ES-I3 (cell line): ENCODE data around the gene AP3S2.

ENCODE experiments used
- H3K36me3 ChIP-seq: 2 replicates; pipeline ENCODE4 v1.6.1; 2013; ENCODE audit warnings: mild to moderate bottlenecking, low read length, control low read depth, moderate library complexity; ENCODE audit not compliant: insufficient read depth
- H3K4me1 ChIP-seq: 2 replicates; pipeline ENCODE4 v1.6.1; 2013; ENCODE audit warnings: mild to moderate bottlenecking, control low read depth, low read length; ENCODE audit not compliant: insufficient read depth
- H3K9ac ChIP-seq: 2 replicates; pipeline ENCODE4 v1.6.1; 2013; ENCODE audit warnings: low read depth, mild to moderate bottlenecking, low read length, moderate library complexity
- H3K9me3 ChIP-seq: 2 replicates; pipeline ENCODE4 v1.6.1; 2013; ENCODE audit warnings: mild to moderate bottlenecking, low read length, moderate library complexity; ENCODE audit not compliant: control insufficient read depth, insufficient read depth

AP3S2 gene

DNA sequence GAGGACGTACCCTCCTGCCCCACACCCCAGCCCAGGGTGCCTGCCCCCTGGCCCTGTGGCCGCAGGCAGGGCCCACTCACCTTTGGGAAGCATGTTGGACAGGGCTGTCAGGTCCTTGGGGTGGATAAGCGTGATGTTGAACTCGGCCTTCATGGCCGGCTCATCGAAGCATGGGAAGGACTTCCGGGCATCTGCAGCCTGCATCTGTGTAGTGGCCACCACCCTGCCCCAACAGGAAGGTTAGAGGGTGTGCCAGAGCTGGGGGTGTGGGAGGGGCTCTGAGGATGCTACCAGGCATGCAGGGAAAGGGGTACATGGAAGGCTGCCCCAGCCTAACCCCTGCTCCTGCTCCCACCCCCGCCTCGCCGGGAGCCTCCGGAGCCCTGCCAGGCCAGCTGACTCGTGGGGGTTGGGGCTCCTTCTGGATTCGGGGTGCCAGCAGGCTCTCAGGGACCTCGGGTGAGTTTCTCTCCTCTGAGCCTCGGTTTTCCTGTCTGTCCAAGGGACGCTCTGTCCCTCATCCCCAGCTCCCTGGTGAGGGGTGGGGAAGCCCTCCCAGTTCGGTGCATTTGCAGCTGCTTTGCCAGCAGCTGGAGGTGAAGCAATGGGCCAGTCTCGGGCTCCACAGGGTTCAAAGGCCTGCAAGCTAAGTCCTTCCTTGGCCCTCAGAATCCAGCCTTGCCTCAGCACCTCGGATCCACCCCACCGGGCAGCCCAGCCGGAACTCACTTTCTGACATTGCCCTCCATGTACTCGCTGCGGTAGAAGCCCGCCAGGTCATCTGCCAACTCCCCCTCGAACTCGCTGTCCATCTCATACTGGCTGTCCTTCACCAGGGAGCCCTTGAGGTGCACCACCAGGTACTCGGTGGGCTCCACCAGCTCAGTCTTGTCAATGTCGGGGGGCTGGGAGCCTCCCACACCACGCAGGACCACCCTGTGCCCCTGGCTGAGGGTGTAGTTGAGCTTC, 88.3 kb downstream of the AP3S2 start:
- H3K36me3 ChIP-seq, result no peaks in the 10 kb centered on the region
- H3K9ac ChIP-seq, result no peak overlapping the region
- no peaks in the 10 kb centered on the region for H3K9me3 ChIP-seq
- peaks cover 3% of the 10 kb centered on the region; the same call in 1 of the 2 replicates for H3K4me1 ChIP-seq

DNA sequence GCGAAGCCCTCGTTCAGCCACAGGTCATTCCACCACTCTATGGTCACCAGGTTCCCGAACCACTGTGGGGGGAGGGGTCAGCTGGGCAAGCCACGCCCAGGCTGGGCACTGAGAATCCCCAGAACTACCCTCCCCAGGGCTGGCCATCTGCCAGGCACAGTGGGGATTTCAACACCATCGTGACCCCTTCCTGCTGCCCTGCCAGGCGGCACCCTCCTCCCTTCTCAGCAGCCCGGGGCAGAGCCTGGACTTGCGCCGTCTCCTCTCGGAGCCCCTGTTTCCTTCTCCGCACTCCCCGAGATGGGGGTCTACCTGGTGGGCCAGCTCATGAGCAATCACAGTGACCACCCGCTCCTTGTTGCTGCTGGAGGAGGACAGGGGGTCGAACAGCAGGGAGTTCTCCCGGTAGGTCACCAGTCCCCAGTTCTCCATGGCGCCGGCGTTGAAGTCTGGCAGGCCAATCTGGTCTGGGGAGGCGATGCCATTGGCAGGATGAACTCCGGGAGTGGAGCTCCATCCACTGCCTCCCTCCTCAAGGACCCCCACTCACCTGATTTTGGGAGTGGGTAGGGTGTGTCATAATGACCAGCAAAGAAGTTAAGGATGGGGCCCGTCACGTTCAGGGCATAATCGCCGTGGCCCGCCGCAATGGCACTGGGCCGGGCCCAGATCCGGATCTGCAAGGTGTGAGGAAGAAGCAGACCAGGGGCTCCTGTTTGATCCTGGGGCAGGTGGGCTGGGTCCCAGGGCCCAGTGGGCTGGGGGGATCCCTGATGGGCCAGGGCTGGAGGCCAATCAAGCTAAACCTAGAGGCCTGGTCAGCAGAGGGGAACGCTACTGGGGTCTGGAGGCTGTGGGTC, 89.6 kb downstream of the AP3S2 start:
- Histone ChIP-seq H3K4me1 (peaks cover 3% of the 10 kb centered on the region; the same call in 1 of the 2 replicates), H3K9me3 (no peaks in the 10 kb centered on the region), H3K36me3 (no peaks in the 10 kb centered on the region), H3K9ac (no peak overlapping the region)

DNA sequence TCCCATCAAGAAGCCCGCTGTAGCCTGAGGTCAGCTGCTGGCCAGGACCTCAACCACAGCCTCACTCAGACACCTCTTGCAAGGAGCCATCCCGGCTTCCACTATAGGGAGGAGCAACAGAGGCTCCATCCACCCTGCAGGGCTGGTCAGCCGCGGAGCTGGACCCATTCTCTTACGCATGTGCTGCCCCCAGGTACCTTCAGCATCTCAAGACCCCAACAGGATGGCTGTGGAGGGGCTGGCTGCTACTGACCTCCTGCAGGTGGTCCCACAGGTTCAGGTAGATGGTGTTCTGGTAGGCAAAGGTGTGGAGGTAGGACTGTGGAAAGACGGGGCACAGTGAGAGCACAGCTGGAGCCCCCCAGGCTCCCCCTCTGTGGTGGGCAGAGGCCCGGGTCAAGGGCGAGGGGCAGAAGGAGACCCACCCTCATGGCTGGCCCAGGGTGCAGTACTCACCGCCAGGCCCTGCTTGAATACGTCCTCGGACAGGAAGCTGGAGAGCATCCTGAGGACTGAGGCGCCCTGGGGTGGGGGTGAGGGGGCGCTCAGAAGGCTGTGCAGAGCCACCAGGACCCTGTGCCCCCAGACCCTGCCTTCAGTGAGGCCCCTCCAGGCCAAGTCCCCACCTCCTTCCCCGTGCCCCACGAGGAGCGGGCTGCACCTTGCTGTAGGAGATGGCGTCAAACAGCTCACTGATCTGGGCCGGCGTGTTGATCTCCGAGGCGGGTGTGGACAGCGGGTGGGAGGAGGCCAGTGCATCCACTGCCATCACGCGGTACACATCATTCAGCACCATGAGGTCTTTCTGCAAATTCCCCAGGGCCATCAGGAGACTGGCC, 90.6 kb downstream of the AP3S2 start:
- H3K36me3 ChIP-seq, result no peaks in the 10 kb centered on the region
- H3K4me1 ChIP-seq, result peaks cover 3% of the 10 kb centered on the region; the same call in 1 of the 2 replicates
- no peak overlapping the region for H3K9ac ChIP-seq
- no peaks in the 10 kb centered on the region for H3K9me3 ChIP-seq

DNA sequence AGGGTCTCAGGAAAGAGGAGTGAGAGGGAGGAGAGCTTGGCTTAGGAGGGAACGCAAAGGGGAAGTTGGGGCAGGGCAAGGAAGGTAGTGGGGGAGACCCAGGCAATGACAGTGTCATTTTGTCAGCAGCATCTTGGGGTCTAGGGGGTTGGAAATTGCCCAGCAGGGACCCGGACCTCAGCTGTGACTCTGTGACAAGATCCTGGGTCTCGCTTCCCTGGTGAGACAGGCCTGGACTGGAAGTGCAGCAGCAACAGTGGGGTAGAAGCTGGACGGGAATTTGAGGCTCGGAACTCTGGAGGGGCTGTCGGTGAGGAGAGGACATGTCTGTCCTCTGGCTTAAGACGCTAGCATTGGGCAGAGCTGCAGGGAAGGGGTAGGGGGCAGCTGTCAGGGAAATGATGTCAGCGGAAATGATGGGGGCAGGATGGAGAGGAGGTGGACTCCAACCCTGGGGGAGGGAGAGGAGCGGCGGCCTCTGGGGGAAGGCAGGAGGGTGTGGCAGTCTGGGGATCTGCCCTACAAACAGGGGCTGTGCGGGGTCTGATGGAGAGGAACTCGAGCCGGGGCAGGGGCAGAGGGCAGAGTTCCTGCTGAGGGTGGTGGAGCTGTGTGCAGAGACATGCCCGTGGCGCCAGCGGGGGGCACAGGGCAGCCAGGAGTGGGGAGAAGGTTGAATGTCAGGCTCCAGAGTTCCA, 91.4 kb downstream of the AP3S2 start:
- Histone ChIP-seq H3K36me3 (no peaks in the 10 kb centered on the region), H3K9ac (no peak overlapping the region), H3K9me3 (no peaks in the 10 kb centered on the region), H3K4me1 (peaks cover 3% of the 10 kb centered on the region; the same call in 1 of the 2 replicates)

DNA sequence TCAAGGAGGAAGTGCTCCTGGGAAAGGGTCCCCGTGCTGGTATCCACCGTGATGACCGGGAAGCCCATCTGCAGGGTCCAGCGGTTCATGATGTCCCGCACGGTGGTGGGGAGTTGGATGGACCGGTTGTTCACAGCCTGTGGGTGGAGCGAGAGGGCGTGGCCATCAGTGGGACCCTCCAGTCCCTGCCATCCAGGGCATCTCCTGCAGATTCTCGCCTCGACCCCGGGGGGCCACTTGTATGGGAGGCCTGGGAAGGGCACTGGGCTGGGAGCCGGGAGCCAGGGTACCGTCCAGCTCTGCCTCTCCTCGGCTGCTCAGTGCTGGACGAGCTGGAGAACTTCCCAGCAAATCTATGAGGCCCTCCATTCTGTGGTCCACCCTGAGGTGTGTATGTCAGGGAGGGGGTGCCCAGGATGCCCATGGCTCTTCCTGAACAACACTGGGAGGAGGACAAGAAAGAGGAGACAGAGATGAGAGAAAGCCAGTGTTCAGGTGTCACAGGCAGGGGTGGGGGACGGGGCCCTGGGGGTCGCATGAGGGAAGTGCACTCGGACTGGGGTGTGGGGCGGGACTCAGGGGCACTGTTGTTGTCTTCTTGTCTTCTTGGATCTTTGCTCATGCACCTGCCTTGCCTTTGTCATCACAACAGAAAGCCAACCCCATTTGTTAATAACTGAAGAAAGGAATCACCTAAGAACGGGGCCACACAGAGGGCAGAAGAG, 92.2 kb downstream of the AP3S2 start:
- Histone ChIP-seq H3K4me1 (peaks cover 3% of the 10 kb centered on the region; the same call in 1 of the 2 replicates), H3K9me3 (no peaks in the 10 kb centered on the region), H3K9ac (no peak overlapping the region), H3K36me3 (no peaks in the 10 kb centered on the region)

DNA sequence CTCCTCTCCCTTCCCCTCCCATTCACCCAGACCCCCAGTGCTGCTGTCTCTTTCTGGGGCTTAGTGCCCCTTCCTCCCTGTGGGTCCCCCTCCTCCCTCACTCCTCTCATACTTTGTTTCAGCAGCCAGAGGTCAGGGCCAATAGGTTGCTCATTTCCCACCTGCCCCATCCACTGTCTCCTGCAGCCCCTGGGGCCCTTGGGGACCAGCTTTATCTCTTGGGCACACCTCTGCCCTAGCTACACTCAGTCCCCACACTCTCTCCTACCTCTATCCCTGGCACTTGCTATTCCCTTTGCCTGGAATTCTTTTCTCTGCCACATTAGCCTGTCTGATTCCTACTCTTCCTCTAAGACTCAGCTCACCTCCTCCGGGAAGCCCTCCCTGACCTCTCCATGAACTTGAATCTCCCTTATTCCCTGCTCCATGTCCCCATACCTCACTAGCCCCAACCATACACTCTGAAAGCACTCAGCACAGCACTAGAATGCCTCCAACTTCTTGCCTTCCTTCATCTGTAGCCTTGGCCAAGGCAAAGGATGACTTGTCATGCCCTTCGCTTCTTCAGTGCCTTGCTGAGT, 93.8 kb downstream of the AP3S2 start:
- Histone ChIP-seq H3K9me3 (no peaks in the 10 kb centered on the region), H3K4me1 (peaks cover 3% of the 10 kb centered on the region; the same call in 1 of the 2 replicates), H3K36me3 (no peaks in the 10 kb centered on the region), H3K9ac (no peak overlapping the region)

DNA sequence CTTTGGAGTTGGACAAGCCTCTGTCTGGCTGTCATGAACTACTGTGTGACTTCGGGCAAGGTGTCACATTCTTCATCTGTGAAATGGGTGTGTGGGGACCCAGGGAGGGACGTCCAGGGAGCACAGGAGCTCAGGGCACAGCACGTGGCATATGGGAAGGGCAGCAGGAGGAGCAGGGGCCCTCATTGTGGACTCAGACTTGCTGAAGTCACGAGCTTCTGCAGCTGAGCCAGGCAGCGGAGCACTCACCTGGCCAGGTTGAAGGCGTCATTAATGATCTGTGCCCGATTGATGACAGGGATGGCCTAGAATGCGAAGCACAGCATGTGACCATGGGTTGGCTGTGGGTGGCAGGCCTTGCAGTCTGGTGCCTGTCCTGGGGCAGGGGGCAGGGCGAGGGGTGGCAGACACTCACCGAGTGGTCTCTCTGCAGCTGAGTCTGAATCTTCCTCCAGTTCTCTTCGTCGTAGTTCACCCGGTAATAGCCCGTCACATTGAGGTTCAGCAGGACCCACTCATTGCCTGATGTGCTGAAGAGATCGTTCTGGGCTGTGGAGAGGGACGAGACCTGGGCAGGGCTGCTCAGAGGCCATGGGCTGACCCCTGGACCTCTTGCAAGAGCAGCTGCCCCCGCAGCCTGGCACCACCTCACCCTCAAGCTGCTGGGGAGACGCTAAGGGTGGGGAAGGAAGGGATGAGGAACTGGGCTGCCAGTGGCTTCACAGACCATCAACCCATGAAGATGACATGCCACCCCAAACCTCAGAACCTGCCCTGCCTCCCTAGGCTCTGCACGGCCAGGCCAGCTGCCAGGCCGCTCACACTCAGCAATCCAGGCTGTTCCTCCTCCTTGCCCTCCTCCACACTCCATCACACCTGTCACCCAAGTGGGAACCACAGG, 94.5 kb downstream of the AP3S2 start:
- peaks cover 3% of the 10 kb centered on the region; the same call in 1 of the 2 replicates for H3K4me1 ChIP-seq
- H3K9me3 ChIP-seq, result no peaks in the 10 kb centered on the region
- H3K9ac ChIP-seq, result no peak overlapping the region
- H3K36me3 ChIP-seq, result no peaks in the 10 kb centered on the region

DNA sequence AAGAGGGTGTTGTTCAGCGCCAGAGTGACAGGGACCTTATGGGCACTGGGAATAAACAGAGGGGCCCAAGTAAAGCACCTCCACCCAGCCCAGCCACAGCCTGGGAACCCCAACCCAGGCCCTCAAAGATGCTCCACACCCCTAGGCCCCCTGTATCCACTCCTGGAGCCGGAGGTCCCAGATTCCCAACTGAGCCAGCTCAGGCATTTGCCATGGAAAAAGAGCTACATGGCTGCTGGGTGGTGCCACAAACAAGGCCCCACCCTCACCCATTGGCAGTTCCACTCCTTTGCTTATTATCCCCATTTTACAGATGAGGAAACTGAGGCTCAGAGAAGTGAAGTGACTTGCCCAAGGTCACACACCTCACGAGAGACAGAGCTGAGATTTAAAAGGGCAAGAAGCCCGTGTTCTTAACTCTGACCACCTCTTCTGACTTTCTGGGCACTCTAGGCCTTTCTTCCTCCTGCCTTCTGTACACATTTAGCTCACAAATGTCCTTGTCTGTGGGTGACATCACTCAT, 96.1 kb downstream of the AP3S2 start:
- Histone ChIP-seq H3K9me3 (no peaks in the 10 kb centered on the region), H3K9ac (no peak overlapping the region), H3K36me3 (no peaks in the 10 kb centered on the region), H3K4me1 (peaks cover 2% of the 10 kb centered on the region; the same call in 1 of the 2 replicates)

DNA sequence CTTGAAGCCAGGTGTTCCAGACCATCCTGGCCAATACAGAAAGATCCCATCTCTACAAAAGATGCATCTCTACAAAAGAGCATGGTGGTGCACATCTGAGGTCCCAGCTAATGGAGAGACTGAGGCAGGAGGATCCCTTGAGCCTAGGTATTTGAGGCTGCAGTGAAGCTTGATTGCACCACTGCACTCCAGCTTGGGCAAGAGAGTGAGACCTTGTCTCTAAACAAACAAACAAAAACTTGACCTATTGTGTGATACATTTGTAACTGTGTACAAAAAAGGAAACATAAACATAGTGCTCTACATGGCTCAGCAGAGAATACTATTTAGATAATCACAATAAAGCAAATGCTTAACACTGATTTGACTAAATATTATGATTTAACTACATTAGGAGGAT, 97.8 kb downstream of the AP3S2 start:
- Histone ChIP-seq H3K9me3 (no peaks in the 10 kb centered on the region), H3K36me3 (no peaks in the 10 kb centered on the region), H3K4me1 (no peaks in the 10 kb centered on the region), H3K9ac (no peak overlapping the region)

DNA sequence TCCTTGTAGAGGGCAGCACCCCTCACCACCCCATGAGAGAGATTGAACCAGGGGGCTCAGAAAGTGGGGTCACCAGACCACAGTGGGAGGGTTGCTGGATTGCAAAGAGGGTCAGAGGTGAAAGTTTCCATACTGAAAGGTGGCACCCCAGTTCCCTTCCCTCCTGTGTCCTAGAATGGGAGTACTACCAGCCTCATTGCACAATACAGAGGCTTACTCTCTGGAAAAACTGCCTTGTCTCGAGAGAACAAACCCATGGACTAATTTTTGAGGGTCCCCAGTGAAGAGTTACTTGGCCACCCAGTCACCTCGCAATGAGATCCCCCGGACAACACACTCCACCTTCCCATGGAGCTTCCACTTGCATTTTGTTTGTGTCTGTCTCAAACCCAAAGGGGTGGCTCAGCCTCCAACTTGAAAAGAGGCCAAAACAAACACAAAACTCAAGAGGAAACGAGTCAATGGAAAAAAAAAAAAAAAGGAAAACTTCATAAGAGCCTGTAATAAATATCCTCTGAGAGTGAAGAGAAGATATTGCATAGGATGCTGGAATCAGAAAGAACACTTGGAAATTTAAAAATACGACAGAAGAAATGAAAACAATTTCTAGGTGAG, 99.1 kb downstream of the AP3S2 start:
- Histone ChIP-seq H3K36me3 (no peaks in the 10 kb centered on the region), H3K9ac (no peak overlapping the region)

DNA sequence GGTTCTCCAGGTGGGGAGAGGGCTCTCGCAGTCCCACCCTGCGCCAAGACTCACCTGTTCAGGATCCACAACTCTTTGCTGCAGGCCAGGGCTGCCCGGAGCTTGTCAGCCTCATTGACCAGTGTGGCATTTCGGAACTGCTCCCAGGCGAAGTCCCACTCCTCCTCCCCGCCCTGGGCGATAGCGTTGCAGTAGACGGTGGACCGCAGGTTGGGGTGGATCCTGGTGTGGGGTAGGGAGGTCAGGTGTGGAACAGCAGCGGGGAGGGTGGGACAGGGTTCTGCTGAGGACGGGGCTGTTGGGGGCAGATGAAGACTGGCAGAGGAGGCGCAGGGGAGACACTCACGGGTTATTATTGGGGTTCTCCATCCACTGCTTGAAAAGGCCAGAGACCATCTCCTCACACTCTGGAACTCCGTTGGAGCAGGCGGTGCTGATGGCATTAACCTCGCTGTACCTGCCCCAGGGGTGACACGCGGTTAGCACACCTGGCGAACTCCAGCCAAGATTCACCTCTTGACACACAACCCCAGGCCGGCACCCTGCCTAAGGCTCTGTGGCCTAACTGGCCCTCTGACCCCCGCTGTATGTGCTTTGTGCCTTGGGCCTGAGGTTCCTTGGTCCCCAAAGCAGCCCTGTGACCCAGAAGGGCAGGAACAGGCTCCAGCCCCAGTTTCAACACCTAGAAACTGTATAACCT, 101.5 kb downstream of the AP3S2 start:
- H3K9me3 ChIP-seq, result peaks cover 5% of the 10 kb centered on the region; the same call in 1 of the 2 replicates
- no peak overlapping the region for H3K9ac ChIP-seq
- no peaks in the 10 kb centered on the region for H3K4me1 ChIP-seq
- no peaks in the 10 kb centered on the region for H3K36me3 ChIP-seq

More for the DNA sequence above, 99.1 kb downstream of the AP3S2 start:
- Histone ChIP-seq H3K9me3 (no peaks in the 10 kb centered on the region), H3K4me1 (no peaks in the 10 kb centered on the region)
